SW 1271 (cell line): ENCODE results near the gene KIRREL2.

Experiments used
- DNase-seq, 2 experiments: peaks; one replicate each; lab custom pipeline; 2025; lab: John Stamatoyannopoulos, UW

KIRREL2 gene

DNA sequence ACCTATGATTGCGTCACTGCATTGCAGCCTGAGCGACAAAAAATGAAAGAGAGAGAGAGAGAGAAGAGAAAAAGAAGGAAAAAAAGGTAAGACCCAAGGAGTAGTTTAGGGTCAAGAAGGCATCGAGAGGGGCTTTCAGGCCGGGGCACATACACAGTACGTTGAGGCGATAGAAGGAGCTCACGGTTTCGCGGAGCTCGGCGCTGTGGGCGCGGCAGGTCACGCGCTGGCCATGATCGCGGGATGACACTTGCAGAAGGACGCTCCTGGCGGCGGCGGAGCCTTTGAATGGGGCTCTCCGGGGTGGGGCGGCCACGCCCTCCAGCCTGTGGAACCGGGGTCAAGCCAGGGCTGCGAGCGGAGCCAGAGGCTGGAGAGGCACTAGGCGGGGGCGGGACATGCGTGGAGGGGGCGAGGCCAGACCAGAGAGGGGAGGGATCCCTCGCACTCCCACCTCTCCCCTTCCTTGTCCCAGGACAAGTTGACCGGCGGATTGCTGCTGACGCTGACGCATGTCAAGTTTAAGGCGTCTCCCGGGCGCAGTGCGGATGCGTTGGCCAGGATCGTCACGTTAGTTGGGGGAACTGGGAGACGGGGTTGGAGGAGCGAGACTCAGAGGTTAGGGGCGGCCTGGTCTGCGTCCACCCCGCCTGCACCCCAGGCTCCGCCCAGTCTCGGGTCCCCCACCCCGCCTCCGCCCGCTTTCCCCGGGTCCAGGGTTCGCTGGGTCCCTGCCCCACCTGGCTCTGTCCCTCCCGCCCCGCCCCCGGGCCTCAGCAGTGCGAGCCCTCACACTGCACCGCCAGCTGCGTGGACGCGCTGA lies 11.3 kb upstream of the KIRREL2 start:
- no peak for DNase-seq

DNA sequence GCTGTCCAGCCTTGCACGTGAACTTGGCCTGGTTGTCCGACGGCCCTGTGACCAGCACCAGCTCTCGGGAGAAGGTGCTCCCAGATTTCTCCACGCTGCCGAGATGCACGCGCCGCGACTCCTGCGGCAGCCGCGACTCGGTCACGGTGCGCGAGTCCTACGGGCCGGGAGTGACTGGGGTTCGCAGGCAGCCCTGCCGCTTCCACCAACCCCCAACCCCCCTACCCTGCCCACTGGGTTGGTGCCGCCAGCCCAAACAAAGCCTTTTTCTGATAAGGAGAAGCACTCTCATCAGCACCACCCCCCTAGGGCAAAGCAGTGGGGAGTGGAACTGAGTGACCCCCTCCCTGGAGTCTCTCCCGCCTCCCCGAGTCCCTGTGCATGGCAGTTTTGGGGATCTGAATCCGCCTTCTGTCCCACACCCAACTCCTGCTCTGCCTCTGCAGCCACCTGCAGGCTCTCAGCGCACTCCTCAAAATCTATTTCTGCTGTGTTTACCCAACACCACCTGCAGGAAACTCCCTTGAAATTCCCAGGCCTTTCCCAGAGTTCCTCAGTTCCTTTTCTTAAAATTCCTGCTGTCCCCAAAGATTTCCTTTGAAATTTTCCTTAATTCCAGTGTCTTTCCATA lies 10.6 kb upstream of the KIRREL2 start:
- no peak for DNase-seq

DNA sequence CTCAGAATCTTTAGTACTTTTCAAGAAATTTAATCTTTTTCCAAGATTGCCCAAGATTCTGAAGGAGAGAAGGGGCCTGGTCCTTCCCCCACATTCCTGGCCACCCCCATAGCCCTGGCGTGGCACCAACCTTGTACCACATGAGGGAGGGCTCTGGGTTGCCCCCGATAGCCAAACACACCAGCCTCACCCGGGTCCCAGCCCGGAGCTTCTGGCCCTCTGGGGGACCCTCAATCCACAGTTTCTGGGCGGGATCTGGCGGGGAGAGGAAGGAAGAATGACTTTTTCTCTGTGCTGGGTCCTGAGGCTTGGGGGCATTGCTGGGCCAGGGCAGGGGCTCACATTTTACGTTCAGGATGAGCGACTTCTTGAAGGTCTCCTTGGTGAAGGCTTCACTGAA lies 8.8 kb upstream of the KIRREL2 start:
- no peak for DNase-seq

DNA sequence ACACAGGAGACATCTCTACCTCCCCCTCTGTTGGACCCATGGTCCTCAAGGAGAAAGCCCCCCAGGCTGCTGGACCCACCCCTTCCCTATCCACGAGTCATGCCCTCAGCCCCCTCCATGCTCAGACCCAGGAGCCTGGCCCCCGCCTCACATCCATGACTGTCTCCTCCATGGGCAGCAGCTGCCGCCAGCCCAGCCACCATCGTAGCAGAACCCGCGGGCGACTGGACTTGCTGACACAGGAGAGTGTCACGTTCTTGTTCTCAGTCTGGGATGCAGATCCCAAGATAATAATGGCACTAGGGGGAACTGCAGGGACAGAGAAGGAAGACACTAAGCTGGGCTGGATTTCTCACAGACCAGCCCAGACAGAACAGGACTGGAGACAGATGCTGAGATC lies 8.2 kb upstream of the KIRREL2 start:
- DNase-seq, result no peak

DNA sequence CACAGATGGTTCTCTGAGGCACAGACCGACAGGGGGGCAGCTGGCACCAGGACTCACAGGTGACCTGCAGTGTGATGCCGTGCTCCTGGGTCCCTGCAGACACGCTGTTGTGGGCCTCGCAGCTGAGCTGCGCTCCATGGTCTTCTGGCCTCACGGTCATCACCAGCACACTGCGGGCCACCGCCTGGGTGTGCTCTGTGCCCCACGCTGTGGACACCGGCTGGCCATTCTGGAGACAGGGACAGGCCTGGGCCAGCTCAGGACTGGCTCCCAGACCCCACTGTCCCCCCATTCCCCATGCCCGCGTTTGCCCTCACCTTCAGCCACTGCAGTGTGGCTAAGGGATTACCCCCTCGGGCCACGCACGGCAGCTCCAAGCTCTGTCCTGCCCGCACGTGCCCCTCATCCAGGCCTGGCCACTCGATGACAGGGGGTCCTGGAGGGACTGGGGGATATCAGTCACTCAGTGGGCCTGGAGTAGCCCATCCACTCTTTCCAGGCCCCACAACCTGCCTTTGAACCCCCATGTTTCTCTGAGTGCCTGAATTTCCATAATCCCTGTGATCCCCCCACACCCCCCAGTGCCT lies 7.7 kb upstream of the KIRREL2 start:
- DNase-seq, result no peak

DNA sequence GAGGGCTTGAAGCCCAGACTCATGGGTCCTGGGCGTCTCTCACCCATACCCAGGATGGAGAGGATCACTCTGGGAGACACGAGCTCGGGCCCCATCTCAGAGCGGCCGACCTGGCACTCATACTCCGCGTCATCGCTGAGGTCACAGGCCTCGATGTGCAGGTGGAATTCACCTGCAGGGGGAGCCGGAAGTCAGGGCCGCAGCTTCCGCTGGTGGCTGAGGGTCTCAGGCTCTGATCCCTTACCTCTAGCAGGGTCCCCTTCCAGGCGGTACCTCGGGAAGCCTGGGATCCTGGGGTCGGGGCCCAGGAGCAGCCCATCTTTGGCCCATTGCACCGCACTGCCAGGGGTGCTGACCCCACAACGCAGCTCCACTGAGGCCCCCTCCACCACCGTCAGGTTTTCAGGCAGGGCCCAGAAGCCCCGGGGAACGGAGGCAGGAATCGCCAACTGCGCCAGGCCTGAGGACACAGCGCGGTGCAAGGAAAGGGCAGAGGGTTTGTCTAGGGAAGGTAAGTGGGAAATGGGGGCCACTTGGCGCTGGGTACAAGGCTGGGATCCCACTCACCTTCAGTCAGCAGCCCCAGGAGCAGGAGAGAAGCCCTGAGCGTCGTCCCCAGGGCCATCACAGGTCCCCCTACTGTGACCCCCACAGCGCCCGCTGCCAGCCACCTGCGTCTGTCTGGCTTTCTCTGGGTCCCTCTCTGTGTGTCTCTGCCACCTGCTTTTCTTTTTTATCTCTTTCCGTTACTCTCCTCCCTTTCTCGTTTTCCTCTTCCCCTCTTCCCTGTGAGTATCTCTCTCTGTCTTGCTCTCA lies 5.3 kb upstream of the KIRREL2 start:
- no peak for DNase-seq

DNA sequence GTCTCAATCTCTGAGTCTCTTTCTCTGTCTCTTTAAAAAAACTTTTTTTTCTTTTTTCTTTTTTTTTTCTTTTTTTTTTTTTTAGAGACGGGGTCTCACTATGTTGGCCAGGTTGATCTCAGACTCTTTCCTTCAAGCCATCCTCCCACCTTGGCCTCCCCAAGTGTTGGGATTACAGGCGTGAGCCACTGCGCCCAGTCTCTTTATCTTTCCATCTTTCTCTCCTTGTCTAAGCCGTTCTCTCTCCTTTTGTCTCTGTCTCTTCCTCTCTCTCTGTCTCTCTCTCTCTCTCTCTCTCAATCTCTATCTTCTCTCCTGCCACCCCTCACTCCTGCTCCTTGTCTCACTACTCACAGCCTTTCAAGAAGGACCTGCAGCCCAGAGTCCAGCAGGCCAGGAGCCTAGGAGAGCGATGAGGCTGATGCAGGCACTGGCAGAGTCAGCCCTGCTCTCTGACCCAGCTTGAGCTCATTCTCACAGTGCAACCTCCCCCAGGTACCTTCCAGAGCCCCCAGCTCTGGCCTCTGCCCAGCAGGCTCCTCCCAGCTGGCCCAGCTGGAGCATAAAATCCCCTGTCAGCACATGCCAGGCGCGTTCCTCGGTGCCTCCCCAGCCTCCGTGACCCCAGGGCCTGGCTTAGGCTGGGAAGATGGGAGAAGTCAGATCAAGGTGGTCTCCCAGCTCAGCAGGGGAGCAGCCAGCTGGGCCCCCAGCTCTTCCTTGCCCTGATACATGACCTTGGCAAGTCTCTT lies 4.5 kb upstream of the KIRREL2 start, which contains the start of gene NPHS1:
Gene NPHS1, minus strand, starts transcription at position 476 of the 752 bp plus-strand sequence. CDS start 667 bp downstream, outside the sequence.
- no peak for DNase-seq

DNA sequence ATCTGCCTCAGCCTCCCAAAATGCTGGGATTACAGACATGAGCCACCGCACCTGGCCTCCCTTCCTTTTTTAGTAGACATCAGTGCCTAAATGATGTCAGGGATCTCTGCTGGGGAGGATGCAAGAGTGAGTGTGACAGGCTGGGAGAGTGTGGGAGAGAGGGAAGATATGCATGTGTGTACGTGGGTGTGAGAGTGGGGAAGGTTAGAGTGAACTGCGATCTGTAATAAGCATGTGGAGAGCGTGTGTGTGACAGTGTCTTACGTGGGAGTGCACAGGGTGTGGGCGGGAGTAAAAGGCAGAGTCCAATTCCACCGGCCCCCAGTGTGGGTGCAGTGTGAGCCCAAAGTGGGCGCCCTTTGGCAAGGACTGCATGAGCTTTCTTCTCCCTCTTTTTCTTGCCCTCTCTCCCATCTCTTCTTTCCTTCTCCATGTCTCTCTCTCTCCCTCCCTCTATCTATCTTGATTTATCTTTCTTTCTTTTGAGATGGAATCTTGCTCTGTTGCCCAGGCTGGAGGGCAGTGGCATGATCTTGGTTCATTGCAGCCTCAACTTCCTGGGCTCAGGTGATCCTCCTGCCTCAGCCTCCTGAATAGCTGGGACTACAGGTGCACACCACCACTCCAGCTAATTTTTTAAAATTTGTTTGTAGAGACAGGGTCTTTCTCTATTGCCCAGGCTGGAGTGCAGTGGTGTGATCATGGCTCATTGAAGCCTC lies 3.5 kb upstream of the KIRREL2 start:
- DNase-seq, result no peak

DNA sequence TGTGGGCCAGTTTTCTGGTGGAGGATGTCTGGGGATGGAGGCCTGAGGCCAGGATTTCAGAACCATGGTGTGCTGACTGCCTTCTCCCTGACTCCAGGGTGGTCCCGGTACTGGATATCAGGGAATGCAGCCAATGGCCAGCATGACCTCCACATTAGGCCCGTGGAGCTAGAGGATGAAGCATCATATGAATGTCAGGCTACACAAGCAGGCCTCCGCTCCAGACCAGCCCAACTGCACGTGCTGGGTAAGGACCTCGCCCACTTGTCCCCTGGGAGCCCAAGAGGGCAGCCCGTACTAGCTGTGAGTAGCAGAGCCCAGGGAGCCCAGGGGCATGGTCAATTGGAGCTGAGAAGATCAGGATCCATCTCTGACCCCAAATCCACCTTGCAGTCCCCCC lies 1.6 kb downstream of the KIRREL2 start:
- no peak for DNase-seq

DNA sequence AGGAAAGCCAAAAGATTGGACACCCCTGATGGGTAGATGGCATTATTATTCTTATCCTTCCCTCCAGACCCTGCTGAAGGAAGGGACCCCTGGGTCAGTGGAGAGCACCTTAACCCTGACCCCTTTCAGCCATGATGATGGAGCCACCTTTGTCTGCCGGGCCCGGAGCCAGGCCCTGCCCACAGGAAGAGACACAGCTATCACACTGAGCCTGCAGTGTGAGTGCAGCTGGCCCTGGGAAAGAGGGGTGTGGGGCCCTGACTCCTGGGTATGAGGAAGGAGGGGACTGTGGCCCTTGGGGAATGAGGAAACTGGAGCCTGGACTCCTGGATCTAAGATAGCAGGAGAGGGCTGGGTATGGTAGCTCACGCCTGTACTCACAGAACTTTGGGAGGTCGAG lies 2.7 kb downstream of the KIRREL2 start:
- DNase-seq, result no peak

DNA sequence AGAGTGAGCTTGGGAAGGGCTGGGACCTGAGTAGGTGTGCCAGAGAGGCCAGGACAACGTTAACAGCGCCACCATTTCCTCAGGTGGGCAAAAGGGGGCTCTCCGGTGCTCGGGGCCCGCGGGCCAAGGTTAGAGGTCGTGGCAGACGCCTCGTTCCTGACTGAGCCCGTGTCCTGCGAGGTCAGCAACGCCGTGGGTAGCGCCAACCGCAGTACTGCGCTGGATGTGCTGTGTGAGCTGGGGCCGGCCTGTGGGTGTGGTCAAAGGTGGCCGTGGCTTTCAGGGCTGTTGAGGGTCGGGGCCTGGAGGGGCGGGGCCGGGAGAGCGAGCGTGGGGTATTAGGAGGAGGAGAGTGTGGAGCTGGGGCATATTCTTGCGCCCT lies 3.7 kb downstream of the KIRREL2 start:
- DNase-seq, result no peak

DNA sequence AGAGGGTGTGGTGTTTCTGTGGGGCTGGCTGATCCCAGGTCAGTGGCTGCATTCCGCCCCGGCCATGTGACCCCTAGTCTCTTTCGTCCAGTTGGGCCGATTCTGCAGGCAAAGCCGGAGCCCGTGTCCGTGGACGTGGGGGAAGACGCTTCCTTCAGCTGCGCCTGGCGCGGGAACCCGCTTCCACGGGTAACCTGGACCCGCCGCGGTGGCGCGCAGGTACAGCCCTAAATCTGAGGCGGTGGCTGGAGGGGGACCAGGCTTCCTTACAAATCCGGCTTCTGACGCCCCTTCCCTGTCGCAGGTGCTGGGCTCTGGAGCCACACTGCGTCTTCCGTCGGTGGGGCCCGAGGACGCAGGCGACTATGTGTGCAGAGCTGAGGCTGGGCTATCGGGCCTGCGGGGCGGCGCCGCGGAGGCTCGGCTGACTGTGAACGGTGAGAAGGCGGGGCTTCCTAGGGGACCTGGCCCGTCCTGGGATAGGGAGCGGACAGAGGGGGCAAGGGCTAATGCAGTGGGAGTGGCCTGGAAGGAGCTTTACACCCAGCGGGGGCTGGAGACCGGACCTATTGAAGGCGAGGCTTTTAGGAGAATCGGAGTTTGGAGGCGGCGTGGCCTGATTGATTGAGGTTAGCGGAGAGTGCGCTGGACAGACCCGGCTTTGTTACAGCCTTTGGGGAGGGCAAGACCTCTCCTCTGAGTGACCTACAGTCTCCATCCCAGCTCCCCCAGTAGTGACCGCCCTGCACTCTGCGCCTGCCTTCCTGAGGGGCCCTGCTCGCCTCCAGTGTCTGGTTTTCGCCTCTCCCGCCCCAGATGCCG lies 4.3 kb downstream of the KIRREL2 start:
- DNase-seq, result no peak

DNA sequence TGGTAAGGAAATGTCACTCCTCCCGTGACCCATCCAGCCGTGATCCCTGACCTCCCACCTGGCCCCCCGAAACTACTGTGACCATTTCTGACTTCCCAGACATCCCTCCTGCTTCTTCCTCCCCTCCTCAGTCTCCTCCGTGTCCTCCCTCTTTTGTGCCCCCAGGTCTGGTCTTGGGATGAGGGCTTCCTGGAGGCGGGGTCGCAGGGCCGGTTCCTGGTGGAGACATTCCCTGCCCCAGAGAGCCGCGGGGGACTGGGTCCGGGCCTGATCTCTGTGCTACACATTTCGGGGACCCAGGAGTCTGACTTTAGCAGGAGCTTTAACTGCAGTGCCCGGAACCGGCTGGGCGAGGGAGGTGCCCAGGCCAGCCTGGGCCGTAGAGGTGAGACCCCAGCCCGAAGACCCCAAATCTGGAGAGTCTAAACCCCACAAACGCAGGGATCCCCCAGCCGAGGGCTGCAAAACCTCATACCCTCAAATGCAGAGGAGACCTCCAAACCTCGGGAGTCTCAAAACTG lies 5.0 kb downstream of the KIRREL2 start:
- DNase-seq, result no peak

DNA sequence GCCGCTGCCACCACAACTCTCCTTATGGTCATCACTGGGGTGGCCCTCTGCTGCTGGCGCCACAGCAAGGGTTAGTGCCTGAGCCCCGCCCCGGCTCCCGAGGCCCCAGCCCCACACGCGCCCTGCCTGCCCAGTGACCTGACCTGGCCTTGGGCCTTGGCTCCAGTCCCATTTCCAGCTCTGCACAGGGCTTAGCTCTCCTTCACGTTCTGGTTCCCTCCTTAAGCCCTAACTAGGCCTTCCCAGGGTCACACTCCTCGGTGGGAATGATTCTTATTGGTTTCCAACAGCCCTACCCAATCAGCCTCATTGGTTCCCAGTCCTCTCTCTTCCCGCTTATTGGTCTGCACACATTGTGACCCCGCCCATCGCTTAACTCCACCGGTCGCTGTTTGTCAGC lies 5.8 kb downstream of the KIRREL2 start:
- DNase-seq, result no peak

DNA sequence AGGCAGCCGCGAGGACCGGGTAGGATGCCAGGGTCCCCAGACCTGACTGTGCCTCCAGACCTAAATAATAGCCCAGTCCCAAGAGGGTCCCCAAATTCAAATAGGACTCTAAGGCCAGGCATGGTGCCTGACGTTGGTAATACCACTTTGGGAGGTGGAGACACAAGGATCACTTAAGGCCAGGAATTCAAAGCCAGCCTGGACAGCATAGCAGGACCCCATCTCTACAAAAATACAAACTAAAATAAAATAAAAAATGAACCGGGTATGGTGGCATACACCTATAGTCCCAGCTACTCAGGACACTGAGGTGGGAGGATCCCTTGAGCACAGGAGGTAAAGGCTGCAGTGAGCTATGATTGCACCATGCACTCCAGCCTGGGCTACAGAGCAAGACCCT lies 6.3 kb downstream of the KIRREL2 start:
- DNase-seq, result no peak

DNA sequence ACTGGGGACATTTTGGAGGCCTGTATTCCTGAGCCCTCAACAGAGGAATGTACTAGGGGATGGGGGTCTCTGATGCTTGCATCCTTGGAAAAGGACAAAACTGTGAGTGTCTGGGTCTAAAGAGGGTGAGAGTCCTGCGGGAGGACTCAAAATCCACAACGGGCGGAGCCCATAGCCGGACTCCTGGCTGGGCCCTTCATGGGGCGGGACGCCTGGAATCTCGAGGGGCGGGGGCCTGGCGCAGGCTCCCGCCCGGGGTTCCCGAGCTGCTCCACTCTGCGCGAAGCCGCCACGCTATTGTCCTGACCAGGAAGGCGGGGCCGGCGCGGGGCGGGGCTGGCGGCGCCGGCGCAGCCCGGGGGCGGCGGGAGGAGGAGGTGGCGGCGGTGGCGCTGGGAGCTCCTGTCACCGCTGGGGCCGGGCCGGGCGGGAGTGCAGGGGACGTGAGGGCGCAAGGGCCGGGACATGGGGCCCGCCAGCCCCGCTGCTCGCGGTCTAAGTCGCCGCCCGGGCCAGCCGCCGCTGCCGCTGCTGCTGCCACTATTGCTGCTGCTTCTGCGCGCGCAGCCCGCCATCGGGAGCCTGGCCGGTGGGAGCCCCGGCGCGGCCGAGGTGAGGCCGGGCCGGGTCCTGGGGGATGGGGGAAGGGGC lies 11.6 kb downstream of the KIRREL2 start, which contains the start of gene APLP1:
Gene APLP1, plus strand, starts transcription at position 403 of the 651 bp plus-strand sequence. Its CDS starts 63 bp downstream, at position 466.
- DNase-seq, result peak in 1 of 2 experiments; percentile 53

DNA sequence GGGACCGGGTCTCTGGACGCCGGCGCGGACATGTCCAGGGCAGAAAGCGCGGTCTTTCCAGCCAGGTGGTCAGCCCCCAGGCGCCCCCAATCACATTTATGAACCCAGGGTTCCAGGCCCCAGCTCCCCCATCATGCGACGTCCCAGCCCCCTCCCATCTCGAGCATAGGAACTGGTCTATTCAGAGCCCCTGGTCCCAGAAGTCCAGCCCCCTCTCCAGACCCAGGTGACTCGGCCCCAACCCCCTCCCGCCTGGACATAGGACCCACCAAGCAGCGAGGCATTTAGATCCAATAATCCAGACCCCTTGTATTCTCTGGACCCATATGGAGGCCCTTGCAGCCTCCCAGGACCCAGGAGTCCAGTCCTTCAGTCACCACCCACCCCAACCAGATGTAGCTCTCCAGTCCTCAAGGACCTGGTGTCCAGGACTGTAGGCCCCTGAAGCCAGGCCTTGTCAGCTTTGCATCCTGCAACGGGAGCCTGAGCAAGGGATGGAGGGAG lies 12.2 kb downstream of the KIRREL2 start:
- peak in 1 of 2 experiments; percentile 27 for DNase-seq

DNA sequence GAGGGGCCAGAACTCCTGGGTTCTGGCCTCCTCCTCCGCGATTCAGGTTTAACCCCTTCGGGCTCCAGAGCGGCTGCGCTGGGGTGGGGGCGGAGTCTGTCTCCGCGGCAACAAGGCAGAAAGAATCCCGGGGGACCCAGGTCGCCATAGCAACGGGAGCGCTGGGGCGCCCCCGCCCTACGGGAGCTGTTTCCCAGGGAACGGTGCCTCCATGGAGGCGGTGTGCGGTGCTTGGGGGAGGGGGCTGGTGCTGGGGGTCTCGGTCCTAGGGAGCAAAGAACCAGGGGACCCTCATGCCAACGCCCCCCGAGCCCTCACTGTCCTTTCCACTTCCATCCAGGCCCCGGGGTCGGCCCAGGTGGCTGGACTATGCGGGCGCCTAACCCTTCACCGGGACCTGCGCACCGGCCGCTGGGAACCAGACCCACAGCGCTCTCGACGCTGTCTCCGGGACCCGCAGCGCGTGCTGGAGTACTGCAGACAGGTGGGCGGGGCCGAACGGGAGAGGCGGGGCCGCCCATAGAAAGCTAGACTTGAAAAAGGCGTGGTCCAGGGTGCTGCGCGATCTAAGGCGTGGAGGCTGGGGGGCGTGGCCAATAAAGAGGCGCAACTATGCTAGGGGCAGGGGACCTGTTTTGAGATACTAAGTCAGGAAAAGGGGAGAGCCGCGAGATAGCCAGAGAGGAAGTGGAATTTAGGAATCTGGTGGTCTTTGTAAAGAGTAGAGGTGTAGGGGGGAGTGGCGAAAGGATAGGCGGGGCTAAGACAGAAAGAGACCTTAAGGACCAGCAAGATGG lies 12.8 kb downstream of the KIRREL2 start:
- DNase-seq, result peak; percentile 81 to 90
